GM19023 (cell line): ENCODE measurements around the gene C16orf46.

Experiments used
- ATAC-seq: cut with Tn5 transposase; IDR thresholded peaks from one replicate; pipeline ENCODE4 v1.9.1; 2021; ENCODE audit warnings: mild to moderate bottlenecking, moderate library complexity; ENCODE audit not compliant: unreplicated experiment

The C16orf46 gene

GRCh38 chr16:81026429-81026828 is 50.6 kb downstream of the C16orf46 start:
- ATAC-seq: no peak

GRCh38 chr16:81018496-81018895 is 58.5 kb downstream of the C16orf46 start:
- no peak for ATAC-seq

- ATAC-seq: no peak
These were observed 62.4 kb downstream of the C16orf46 start for GRCh38 chr16:81014672-81015071.

- no peak for ATAC-seq
These were observed 64.1 kb downstream of the C16orf46 start for GRCh38 chr16:81012974-81013373.
